GM12878 (cell line): Measurements from ENCODE around the gene NOS1AP. TPM values are rescaled to one million over a fixed set of nuclear protein-coding genes. Genes with fewer than 3 reads are reported as not detected.

ENCODE experiments used
- ATAC-seq: fragments of 200-7000 bp; cut with Tn5 transposase; 3 replicates; pipeline ENCODE4 v1.9.1; 2020; ENCODE audit warnings: mild to moderate bottlenecking, moderate library complexity
- BruUV-seq: library from RNA; stranded (reverse); fragments of 400-500 nt; replicated peaks from 2 replicates; lab custom pipeline; 2021; lab: Mats Ljungman, UMichigan
- CTCF ChIA-PET: fragments of 300-600 bp; sonication (Branson Sonifier 250); formaldehyde crosslinking; extraction: SDS; loops from one replicate; lab custom pipeline; 2021; ENCODE audit warnings: inconsistent platforms; lab: Yijun Ruan, JAX
- POLR2A ChIA-PET: fragments of 350-600 bp; formaldehyde crosslinking; extraction: SDS; loops from one replicate; lab custom pipeline; 2021; ENCODE audit warnings: inconsistent platforms; lab: Charles Lee
- RAD21 ChIA-PET: fragments of 300-600 bp; sonication (Branson Sonifier 250); formaldehyde crosslinking; loops from one replicate; lab custom pipeline; 2023; ENCODE audit warnings: antibody characterized with exemption; ENCODE audit not compliant: unreplicated experiment; lab: Charles Lee
- SMC1A ChIA-PET: fragments of 300-600 bp; sonication (Branson Sonifier 250); formaldehyde crosslinking; loops from one replicate; lab custom pipeline; 2023; ENCODE audit not compliant: unreplicated experiment, uncharacterized antibody; lab: Charles Lee
- DNase-seq: peaks from one replicate; pipeline ENCODE4 v3.0.0-alpha.2; 2011; ENCODE audit warnings: low read depth, low spot score
- FAIRE-seq: peaks from 3 replicates; lab custom pipeline; 2011; peaks lifted over from hg19 to GRCh38; lab: Jason Lieb, UNC
- H2AFZ ChIP-seq: 2 replicates; pipeline ENCODE4 v1.6.0; 2011; ENCODE audit warnings: low read depth, low read length, control low read depth; ENCODE audit not compliant: control insufficient read depth
- H3K27ac ChIP-seq: 2 replicates; pipeline ENCODE4 v1.5.1; 2011; ENCODE audit warnings: control low read depth; ENCODE audit not compliant: control insufficient read depth, insufficient read depth
- H3K27me3 ChIP-seq, 2 experiments: replicated peaks in 1 of 2; 2 replicates each; pipeline versions ENCODE4 v1.6.0 to v1.6.1; 2011; ENCODE audit warnings: low read length in 1 of 2; ENCODE audit not compliant: control insufficient read depth in 2 of 2, insufficient read depth in 2 of 2
- H3K36me3 ChIP-seq, 2 experiments: 2 replicates each; pipeline ENCODE4 v1.5.1; 2011; ENCODE audit warnings: low read length in 1 of 2; ENCODE audit not compliant: control insufficient read depth in 2 of 2, insufficient read depth in 2 of 2
- H3K4me1 ChIP-seq: 2 replicates; pipeline ENCODE4 v1.6.1; 2011; ENCODE audit warnings: mild to moderate bottlenecking, low read length, moderate library complexity, mixed read lengths; ENCODE audit not compliant: control insufficient read depth, insufficient read depth
- H3K4me2 ChIP-seq: 2 replicates; pipeline ENCODE4 v1.6.0; 2011; ENCODE audit warnings: control low read depth; ENCODE audit not compliant: control insufficient read depth, insufficient read depth
- H3K4me3 ChIP-seq: fragments of 200-600 bp; sonication (generic); 2 replicates; pipeline ENCODE4 v1.5.1; 2016
- H3K79me2 ChIP-seq: 2 replicates; pipeline ENCODE4 v1.6.0; 2011; ENCODE audit warnings: low read length; ENCODE audit not compliant: control insufficient read depth, insufficient read depth
- H3K9ac ChIP-seq: 2 replicates; pipeline ENCODE4 v1.8.0; 2011; ENCODE audit warnings: low read length, control low read depth, mixed read lengths; ENCODE audit not compliant: control insufficient read depth, insufficient read depth
- H3K9me3 ChIP-seq: replicated peaks from 3 replicates; pipeline ENCODE4 v1.5.1; 2011; ENCODE audit warnings: mild to moderate bottlenecking, low read length; ENCODE audit not compliant: control insufficient read depth, insufficient read depth
- H4K20me1 ChIP-seq: 2 replicates; pipeline ENCODE4 v1.6.0; 2011; ENCODE audit not compliant: control insufficient read depth, insufficient read depth
- CBX5 ChIP-seq: sonication (generic); IDR thresholded peaks from 2 replicates; pipeline ENCODE4 v1.6.1; 2016; ENCODE audit warnings: low read depth, moderate library complexity, mild to moderate bottlenecking, inconsistent platforms
- CEBPB ChIP-seq, 2 experiments: fragments of 150-350 bp in 1 of 2; IDR thresholded peaks; 2 replicates each; pipeline ENCODE4 v1.6.1; 2012 to 2014; ENCODE audit warnings: low read depth in 2 of 2, low read length in 2 of 2, borderline replicate concordance in 1 of 2, inconsistent platforms in 1 of 2
- RAD21 ChIP-seq: IDR thresholded peaks from 2 replicates; pipeline ENCODE4 v1.6.1; 2011; ENCODE audit warnings: mild to moderate bottlenecking, low read depth, low read length, moderate library complexity; ENCODE audit not compliant: insufficient read depth
- SRF ChIP-seq, 2 experiments: IDR thresholded peaks; 2 replicates each; pipeline ENCODE4 v1.6.1; 2011; ENCODE audit warnings: low read depth in 2 of 2, low read length in 2 of 2, mild to moderate bottlenecking in 1 of 2, moderate library complexity in 1 of 2
- WGBS: methylation state at CpG from one replicate; pipeline ENCODE4 v1.1.6; 2016; ENCODE audit warnings: low lambda C conversion rate; ENCODE audit not compliant: insufficient replicate concordance, insufficient coverage; ENCODE audit errors: missing lambda C conversion rate; 5-methylcytosine and 5-hydroxymethylcytosine counted together
- in situ Hi-C: fragments of 300-500 bp; cut with MboI; formaldehyde crosslinking; loops from 9 replicates; pipeline ENCODE4 v1.14.3; 2018; ENCODE audit warnings: mixed read lengths
- intact Hi-C: fragments of 100-400 bp; cut with micrococcal nuclease; formaldehyde crosslinking; loops from one replicate; pipeline ENCODE4 v1.14.2; 2022; ENCODE audit not compliant: unreplicated experiment
- polyA plus RNA-seq, 11 experiments: library from polyadenylated mRNA; depleted of rRNA in 4 of 11; unstranded in 6 of 11; stranded (reverse) in 5 of 11; fragments of >200 nt; fragmentation: Nextera tagmentation in 4 of 11; fragmentation: Illumina TruSeq in 1 of 11; extraction: Ambion mirVana in 4 of 11; extraction: Trizol in 1 of 11; gene quantifications; 1 replicate in 1 of 11; 2 replicates in 10 of 11; pipeline versions ENCODE4 v1.2.1 to v1.2.3, GENCODE V29; 2011 to 2016; ENCODE audit warnings: inconsistent platforms in 2 of 11, missing spikeins in 2 of 11, low read depth in 1 of 11
- total RNA-seq, 4 experiments: library from RNA; depleted of rRNA in 3 of 4; stranded (reverse); fragments of >200 nt in 3 of 4; fragmentation: Illumina TruSeq in 1 of 4; extraction: Trizol in 1 of 4; gene quantifications; 2 replicates each; pipeline versions ENCODE4 v1.2.1 to v1.2.3, GENCODE V29; 2013 to 2021
- TF ChIP-seq, protein P1 (sequence below): fragments of 150-350 bp; IDR thresholded peaks from 2 replicates; pipeline ENCODE4 v1.6.1; 2014; ENCODE audit warnings: mild to moderate bottlenecking, low read depth, low read length
- TF ChIP-seq, protein P2 (sequence below): IDR thresholded peaks from 2 replicates; pipeline ENCODE4 v1.6.1; 2011; ENCODE audit warnings: low read depth, low read length, improper control_type of control experiment, borderline replicate concordance

NOS1AP gene
- total and polyA plus RNA-seq, 10 of the 15 experiments (the other 5 are each of a cell fraction or from before 2014, with no cell fraction given) = 0.03 to 0.15 TPM; not detected in 8

DNA sequence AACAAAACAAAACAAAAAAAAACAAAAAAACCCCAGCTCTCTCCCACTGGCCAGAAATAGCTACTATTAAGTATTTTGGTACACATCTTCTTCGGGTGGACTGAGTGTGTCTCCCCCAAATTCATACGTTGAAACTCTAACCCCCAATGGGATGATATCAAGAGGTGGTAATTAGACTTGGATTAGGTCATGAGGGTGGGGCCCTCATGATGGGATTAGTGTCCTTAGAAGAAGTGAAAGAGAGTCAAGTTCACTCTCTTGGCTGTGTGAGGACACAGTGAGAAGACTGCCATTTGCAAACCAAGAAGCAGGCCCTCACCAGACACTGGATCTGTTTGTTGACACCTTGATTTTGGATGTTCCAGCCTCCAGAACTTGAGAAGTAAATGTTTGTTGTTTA lies 116.9 kb downstream of the NOS1AP start:
- H4K20me1 ChIP-seq = no peaks in the 10 kb centered on the region
- no peak overlapping the region for H3K4me2 ChIP-seq
- RAD21 ChIA-PET = no interaction called here
- DNase-seq = no peak
- POLR2A ChIA-PET = no interaction called here
- H3K9ac ChIP-seq = no peak overlapping the region
- no peak for FAIRE-seq
- H3K4me1 ChIP-seq = no peaks in the 10 kb centered on the region
- CTCF ChIA-PET = no interaction called here
- no peaks in the 10 kb centered on the region for H3K27me3 ChIP-seq
- ATAC-seq = no peak
- 14% methylated on average over 2 of the region's 2 CpGs for WGBS
- no peak overlapping the region for H3K4me3 ChIP-seq
- H3K79me2 ChIP-seq = no peaks in the 10 kb centered on the region
- in situ Hi-C loops = no loop called here
- no peaks in the 10 kb centered on the region for H3K36me3 ChIP-seq
- SMC1A ChIA-PET = no interaction called here
- H3K9me3 ChIP-seq = no peaks in the 10 kb centered on the region
- TF ChIP-seq, protein P1, sequence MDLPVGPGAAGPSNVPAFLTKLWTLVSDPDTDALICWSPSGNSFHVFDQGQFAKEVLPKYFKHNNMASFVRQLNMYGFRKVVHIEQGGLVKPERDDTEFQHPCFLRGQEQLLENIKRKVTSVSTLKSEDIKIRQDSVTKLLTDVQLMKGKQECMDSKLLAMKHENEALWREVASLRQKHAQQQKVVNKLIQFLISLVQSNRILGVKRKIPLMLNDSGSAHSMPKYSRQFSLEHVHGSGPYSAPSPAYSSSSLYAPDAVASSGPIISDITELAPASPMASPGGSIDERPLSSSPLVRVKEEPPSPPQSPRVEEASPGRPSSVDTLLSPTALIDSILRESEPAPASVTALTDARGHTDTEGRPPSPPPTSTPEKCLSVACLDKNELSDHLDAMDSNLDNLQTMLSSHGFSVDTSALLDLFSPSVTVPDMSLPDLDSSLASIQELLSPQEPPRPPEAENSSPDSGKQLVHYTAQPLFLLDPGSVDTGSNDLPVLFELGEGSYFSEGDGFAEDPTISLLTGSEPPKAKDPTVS = no peak
- no peak for TF ChIP-seq SRF (IDR thresholded peaks at IDR 0.05; ENCODE audit: low read depth in 2 of 2, low read length in 2 of 2)
- TF ChIP-seq, protein P2, sequence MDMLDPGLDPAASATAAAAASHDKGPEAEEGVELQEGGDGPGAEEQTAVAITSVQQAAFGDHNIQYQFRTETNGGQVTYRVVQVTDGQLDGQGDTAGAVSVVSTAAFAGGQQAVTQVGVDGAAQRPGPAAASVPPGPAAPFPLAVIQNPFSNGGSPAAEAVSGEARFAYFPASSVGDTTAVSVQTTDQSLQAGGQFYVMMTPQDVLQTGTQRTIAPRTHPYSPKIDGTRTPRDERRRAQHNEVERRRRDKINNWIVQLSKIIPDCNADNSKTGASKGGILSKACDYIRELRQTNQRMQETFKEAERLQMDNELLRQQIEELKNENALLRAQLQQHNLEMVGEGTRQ = no peak
- TF ChIP-seq RAD21 = no peak
- no peak for TF ChIP-seq CBX5
- no peak for TF ChIP-seq CEBPB (IDR thresholded peaks at IDR 0.05; ENCODE audit: borderline replicate concordance in 1 of 2, low read depth in 2 of 2, low read length in 2 of 2)
- intact Hi-C loops = no loop called here
- no peak overlapping the region for H2AFZ ChIP-seq
- no peak overlapping the region for H3K27ac ChIP-seq
- no TSS peak for BruUV-seq
